GM10248 (cell line): ENCODE results near the gene CABP2.

Experiments
- CTCF ChIA-PET: fragments of 300-600 bp; sonication (Branson Sonifier 250); formaldehyde crosslinking; extraction: SDS; loops from one replicate; lab custom pipeline; 2021; ENCODE audit warnings: antibody characterized with exemption; lab: Yijun Ruan, JAX
- POLR2A ChIA-PET: fragments of 350-650 bp; sonication (Branson Sonifier 250); formaldehyde crosslinking; extraction: SDS; loops from one replicate; lab custom pipeline; 2020; ENCODE audit warnings: antibody characterized with exemption; lab: Yijun Ruan, JAX
- DNase-seq: peaks from one replicate; pipeline ENCODE4 v3.0.0; 2012; ENCODE audit errors: extremely low spot score
- TF ChIP-seq, protein P1 (sequence below): IDR thresholded peaks from 2 replicates; pipeline ENCODE4 v1.5.1; 2012; ENCODE audit warnings: mild to moderate bottlenecking, low read depth; ENCODE audit errors: extremely low read depth, missing control alignments, control extremely low read depth

CABP2 gene

DNA sequence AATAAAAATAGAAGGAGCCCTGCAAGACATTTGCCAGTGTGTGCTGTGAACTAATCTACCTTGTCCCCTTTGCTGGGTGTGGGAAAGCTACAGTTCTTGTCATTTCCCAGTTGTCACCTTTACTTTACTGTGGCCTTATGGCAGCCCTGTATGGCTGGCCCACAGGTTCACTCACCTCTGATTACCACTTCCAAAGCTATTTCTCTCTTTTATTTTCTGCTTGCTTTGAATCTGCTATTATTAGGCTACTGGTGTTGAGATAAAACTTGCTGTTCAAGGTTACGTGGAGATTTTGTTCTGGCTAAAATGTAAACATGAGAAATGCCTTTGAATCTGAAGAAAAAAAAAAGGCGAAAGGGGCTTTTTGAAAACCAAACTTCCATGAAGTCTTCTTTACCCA is 9.6 kb upstream of the CABP2 start:
- no peak for DNase-seq
- TF ChIP-seq, protein P1, sequence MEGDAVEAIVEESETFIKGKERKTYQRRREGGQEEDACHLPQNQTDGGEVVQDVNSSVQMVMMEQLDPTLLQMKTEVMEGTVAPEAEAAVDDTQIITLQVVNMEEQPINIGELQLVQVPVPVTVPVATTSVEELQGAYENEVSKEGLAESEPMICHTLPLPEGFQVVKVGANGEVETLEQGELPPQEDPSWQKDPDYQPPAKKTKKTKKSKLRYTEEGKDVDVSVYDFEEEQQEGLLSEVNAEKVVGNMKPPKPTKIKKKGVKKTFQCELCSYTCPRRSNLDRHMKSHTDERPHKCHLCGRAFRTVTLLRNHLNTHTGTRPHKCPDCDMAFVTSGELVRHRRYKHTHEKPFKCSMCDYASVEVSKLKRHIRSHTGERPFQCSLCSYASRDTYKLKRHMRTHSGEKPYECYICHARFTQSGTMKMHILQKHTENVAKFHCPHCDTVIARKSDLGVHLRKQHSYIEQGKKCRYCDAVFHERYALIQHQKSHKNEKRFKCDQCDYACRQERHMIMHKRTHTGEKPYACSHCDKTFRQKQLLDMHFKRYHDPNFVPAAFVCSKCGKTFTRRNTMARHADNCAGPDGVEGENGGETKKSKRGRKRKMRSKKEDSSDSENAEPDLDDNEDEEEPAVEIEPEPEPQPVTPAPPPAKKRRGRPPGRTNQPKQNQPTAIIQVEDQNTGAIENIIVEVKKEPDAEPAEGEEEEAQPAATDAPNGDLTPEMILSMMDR, result no peak
- POLR2A ChIA-PET, result no interaction called here
- CTCF ChIA-PET, result no interaction called here

DNA sequence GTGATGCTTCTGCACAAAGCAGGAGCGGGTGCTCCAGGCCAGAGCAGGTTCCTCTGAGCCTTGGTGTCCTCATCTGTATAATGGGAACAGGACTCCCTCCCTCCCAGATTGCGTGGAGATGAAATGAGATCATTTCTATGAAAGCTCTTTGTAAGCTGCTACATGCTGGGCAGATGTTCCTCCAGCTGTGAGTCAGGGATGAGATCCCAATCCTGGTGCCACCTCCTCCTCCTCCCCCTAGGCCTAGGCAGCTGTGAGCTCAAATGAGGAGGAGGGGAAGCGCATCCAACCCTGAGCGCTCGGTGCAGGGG is 7.0 kb upstream of the CABP2 start:
- DNase-seq, result no peak
- CTCF ChIA-PET, result interaction anchor here (1.3 to 2.7 kb wide), 4 partner anchors 11 to 100 kb away, joined by 3 to 10 read pairs (median 4); partner anchors contain the start of gene NUDT8
- POLR2A ChIA-PET, result no interaction called here

DNA sequence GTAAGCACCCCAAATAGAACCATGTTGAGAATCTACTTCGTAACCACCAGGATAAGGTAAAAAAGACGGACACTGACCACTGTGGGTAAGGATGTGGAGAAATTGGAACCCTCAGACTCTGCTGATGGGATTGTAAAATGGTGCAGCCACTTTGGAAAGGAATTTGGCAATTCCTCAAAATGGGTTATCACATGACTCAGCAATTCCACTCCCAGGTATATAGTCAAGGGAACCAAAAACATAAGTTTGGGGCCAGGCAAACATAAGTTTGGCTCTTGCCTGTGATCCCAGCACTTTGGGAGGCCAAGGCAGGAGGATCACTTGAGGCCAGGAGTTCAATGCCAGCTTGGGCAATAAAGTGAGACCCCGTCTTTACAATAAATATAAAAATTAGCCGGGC is 5.1 kb upstream of the CABP2 start:
- no peak for DNase-seq
- ChIA-PET CTCF (no interaction called here), POLR2A (no interaction called here)
- TF ChIP-seq, protein P1, result no peak

More for the DNA sequence above, 7.0 kb upstream of the CABP2 start:
- TF ChIP-seq, protein P1, result no peak

DNA sequence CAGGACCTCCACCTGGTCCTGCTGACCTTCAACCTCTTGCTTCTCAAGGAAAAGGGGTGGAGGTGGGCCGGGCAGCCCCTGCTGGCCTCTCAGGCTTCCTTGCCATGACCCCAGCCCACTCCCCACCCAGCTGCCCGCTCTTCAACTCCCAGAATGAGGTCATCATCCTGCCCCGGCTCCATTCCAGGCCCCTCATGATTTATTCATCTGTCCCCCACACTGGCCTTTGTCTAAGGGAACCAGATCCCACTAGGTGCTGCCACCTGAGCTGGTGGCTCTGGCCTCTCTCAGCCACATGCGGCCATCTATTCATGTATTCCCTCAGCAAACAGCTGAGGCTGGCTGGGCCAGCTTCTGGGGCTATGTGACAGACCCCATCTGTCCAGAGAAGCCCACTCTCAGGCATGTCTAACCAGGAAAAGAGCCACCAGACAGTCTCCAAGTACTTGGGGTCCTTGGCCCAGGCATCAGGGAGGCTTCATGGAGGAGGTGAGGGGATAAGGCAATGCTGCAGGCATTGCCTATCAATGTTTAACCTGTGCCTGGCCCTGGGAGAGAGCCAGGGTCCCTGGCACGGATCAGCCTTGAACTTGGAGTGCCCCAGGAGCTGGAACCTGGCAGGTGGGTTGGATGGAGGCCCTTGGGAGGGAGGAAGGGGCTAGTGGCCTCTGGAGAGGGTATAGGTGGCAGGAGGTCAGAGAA is 2.2 kb upstream of the CABP2 start:
- TF ChIP-seq, protein P1, result no peak
- POLR2A ChIA-PET, result no interaction called here
- DNase-seq, result no peak
- CTCF ChIA-PET, result no interaction called here

DNA sequence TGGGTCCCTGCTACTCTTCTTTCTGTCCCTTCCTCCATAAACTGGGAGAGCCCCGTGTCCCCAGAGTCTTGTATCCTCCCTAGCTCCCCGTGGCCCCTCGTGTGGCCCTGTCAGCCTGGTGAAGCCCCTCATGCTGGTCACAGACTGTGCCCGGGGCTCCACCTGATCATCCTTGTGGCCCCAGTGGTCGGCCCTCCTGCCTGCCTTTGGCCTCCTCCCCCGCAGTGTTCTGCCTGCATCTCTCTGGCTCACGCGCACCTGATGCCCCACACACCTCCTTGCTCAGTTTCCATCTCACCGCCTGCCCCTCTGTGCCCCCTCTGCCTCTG is 1.2 kb upstream of the CABP2 start:
- TF ChIP-seq, protein P1, result no peak
- ChIA-PET CTCF (no interaction called here), POLR2A (no interaction called here)
- DNase-seq, result no peak

DNA sequence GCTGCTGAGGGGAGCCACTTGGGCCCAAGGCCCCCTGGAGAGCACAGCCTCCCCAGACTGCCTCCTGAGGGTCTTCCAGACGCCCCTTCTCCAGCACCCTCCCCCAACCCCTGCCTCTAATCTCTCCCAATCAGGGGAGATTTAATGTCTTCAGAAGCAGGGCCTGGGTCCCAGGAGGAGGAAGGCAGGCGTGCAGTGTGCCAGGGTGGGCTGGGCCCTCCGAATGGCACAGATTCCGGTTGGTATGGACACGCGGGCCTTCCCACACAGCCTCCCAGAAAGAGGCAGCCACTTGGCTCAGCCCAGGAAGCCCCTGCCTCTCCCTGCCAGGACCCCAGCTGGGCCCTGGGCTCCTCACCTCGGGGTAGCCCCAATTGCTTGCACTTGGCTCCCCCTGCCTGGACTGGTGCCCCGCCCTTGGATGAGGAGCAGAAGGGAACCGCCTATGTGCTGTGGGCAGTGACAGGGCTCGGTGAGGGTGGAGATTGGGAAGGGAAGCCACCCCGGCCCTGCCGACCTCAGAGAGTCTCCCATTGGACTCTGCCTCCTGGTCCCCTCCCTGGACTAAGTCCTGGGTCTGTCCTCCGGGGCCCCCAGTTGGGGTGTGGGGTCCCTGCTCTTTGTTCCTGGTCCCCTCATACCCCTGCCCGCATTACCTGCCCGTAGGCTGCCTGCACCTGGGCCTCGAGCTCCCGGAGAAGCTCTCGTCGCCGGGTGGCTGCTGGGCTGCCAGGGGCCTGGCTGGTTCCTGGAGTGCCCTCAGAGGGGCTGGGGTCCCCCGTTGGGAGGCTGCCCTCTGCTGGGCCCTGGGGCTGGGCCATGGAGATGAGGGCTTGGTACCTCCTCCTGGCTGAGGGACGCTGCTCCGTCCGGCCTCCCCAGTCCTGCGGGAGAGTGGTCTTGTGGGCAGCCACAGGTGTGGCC is 572 bp upstream of the CABP2 start:
- TF ChIP-seq, protein P1, result no peak
- ChIA-PET POLR2A (no interaction called here), CTCF (no interaction called here)
- DNase-seq, result no peak
